GM19043 (cell line): ENCODE data around the gene FOXO6.

Experiments
- ATAC-seq: cut with Tn5 transposase; IDR thresholded peaks from one replicate; pipeline ENCODE4 v1.9.1; 2021; ENCODE audit warnings: low read depth; ENCODE audit not compliant: unreplicated experiment

FOXO6 gene

GRCh38 chr1:41419584-41420295 is 58.5 kb downstream of the FOXO6 start:
- ATAC-seq, result no peak

- ATAC-seq, result no peak
Measured at GRCh38 chr1:41420351-41420750, 59.1 kb downstream of the FOXO6 start.

DNA sequence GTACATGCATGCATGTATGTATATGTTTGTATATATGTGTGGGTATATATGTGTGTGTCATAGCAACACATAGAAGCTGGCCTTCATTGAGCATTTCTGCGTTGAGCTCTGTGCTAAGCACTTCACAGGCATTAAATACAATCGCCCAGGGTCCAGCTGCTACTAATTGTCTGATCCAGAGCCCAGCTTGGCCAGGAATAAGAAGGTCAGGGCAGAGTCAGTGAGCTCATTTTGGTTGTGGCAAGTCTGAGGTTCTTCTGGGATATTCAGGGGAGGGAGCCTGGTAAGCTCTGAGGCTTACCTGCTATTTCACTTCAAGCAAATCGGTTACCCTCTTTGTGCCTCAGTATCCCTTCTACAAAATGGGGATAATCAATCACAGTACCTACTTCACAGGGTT is 59.6 kb downstream of the FOXO6 start:
- no peak for ATAC-seq

DNA sequence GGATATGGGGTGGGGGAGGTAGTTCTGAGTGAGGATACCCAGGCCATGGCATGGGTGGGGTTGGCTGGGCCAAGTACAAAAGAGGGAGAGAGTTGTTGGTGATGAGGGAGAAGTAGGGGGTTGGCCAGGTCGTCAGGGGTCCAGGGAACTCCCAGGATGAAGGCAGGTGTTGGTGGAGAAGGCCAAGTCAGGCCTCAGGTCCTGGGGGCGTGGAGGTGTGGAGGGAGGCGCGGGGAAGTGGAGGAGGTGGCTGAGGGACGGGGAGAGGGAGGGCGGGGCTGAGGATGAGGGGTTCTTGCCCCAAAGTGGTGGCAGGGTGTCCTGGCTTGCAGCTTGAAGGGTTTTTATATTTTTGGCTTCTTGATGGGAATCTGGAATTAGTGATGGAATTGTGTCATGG is 61.1 kb downstream of the FOXO6 start:
- no peak for ATAC-seq

DNA sequence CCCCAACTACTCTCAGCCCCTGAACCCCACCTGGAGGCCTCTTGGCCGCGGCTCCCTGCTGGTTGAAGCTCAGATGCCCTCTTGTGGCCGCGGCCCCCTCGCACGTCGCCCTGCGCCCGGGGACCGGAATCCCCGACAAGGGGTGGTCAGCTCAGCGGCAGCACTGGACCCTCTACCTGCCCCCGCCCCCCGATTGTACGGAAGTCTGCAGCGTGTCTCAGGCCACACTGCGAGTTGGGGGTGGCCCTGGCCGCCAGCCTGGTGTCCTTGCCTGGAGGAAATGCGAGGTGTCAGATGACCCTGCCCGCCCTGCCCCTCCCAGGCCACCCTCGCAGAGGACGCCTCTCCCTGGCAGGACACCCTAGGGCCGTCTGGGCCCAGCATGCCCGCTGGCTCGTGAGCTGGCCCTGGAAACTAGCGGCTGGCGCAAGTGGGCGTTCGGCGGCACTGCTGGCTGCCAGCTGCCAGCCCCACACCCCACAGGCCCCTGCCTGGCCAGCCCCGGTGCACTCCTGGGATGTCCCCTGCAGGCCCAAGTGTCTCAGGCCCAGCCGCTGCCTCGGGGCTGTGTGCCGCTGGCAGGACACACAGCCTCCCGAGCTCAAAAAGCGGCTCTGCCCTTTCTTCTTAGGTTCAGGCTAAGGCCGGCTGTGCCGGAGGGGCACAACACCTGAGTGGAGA is 62.4 kb downstream of the FOXO6 start:
- ATAC-seq, result no peak

DNA sequence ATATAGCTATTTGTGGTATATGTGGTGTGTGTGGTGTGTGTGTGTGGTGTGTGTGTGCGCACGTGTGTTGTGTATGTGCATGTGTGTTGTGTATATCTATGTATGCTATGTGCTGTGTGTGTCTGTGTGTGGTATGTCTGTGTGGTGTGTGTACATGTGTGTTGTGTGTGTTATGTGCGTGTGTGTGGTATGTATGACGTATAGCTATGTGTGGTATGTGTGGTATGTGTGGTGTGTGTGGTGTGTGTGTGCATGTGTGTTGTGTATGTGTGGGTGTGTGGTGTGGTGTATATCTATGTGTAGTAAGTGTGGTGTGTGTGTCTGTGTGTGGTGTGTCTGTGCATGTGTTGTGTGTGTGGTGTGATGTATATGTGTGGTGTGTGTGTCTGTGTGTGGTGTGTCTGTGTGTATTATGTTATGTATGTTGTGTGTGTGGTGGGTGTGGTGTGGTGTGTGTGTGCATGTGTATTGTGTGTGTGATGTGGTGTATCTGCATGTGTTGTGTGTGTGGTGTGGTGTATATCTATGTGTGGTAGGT is 63.4 kb downstream of the FOXO6 start:
- no peak for ATAC-seq

GRCh38 chr1:41425369-41425768 is 64.1 kb downstream of the FOXO6 start:
- ATAC-seq, result no peak

- no peak for ATAC-seq
Measured at GRCh38 chr1:41426201-41426890, 65.1 kb downstream of the FOXO6 start.

DNA sequence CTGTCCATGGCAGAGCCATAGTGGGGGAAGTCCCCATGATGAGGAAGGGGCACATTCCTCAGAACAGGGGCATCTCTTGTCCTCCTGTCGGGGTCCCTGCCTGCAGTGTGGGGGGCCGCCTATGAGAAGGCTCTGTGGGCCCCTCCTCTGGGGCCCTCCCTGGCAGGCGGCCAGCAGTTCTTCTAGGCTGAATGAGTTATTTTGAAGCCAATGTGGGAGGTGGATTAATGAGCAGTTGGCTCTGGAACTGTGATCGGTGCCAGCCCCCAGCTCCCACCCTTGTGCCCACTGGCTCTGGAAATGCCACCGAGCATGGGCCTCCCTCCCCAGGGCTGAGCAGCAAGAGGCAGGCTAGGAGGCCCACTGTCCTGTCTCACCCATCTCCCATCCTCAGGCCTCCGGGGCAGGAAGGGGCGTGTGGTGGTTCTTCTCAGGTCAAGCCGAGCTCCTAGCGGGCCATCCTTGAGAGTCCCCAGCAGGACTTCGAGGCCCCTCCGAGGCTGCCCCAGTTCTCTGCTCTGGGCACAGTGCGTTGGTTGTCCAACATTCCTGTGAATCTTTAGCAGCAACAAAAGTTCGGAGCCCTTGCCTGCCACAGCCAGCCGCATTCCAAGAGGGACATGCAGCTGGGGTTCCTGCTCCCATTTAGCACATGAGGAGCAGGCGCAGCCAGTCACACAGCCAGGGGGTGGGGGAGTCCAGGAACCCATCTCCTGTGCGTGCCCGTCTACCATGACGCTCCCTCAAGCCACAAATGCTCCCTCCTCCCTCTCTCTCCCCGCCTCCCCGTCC is 66.1 kb downstream of the FOXO6 start:
- no peak for ATAC-seq

- ATAC-seq, result no peak
Measured at GRCh38 chr1:41427916-41428737, 66.9 kb downstream of the FOXO6 start.

DNA sequence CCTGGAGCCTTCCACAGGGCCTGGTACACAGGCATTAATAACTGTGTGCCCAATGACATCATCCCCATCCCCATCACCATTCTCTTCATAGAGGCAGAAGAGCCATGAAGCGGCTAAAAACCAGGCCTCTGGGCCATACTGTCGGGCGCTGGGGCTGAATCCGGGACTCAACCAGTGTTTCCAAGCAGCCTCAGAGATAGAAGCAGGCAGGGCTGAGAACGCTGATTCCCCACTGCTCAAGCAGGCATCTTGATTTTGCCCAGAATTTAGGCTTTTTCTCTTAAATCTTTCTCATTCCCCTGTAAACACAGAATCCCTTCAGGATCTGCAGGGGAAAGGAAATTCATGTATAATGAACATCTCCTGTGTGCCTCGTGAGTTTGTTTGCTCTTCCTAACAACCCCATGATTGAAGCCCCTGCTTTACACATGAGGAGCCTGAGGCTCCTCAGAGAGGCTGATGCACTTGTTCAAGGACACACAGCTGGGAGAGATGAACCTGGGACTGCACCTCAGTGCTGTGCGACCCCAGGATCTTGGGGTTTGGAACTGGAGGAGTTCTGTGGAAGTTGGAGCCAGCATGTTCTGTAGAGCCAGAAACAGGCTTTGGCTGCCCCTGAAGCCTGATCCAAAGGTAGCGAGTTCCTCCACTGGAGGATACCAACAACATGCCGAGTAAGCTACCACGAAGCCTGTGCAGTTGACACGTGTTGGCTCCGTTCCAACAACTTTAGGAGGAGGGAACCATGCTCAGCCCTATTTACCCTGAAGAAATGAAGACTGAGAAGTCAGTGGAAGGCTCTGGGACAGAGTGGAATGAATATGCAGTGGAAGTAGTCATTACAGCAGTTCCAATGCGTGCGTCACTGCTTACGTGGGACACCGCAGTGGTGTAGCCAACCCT is 67.8 kb downstream of the FOXO6 start:
- no peak for ATAC-seq

DNA sequence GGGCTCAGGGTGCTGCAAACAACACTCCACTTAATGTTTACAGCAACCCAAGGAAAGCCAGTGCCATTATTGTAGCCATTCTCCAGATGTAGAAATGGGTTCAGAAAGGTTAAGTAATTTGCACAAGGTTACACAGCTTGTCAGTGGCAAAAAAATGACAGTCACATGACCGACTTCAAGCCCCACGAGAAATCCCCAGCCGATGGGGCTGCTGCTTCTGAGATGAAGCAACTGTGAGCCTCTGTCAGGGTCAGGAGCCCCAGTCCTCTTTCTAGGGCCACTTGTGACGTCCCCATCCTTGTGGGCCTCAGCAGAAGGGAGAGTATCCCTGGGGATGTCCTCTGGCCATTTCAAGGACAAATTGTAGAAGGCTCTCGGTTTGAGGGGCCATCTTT is 68.4 kb downstream of the FOXO6 start:
- no peak for ATAC-seq

DNA sequence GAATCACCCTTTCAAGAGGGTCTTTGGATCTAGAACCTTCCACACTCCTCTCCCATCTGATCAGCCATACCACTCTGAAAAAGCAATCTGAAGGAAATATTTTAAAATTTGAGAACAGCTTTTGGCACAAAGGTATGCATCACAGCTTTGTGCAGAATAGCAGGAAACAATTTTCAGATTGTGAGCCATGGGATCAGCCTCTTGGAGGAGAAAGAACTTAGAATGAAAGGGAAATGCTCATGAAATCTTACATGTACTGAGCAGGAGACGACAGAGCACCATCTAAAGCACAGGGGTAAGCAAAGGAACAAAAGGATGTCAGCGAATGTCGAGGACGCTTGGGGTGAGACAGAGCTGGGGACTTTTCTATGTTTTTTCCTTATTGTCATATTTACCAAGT is 68.8 kb downstream of the FOXO6 start:
- no peak for ATAC-seq

GRCh38 chr1:41430582-41430981 is 69.3 kb downstream of the FOXO6 start:
- ATAC-seq, result no peak

DNA sequence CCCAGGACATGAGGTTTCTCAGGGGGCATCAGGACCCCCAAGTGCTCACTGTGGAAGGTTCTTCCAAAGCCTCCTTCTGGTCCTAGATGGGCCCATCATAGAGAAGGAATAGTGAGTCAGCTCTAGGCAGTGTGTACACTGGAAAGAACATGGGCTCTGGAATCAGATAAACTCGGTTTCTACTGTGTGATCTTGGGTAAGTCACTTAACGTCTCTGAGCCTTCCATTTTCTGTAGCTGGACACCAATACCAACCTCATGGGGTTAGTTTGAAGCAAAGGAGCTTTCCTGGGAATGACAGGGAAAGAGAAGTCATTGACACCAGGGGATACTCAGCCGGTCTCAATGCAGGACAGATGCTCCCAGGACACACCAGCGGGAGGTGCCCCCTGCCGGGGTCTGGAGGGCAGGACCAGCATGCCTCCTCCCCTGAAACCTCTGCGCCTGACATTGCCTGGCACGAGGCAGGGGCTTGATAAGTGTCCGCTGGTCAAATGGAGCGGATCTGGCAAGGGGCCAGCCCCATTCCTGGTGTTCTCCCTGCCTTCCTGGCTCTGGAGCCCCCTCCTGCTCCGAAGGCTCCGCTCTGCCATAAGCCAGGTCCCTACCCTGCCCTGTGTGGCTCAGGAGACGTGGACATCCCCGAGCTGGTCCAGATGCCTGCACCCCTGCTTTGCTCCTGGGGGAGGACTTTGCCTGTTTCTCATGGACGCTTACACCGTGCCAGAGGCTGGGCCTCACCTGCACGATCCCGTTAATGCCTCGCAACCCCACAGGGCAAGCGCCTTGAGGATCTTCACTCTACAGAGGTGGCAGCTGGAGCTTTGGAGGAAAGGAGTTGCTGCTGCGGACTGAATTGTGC is 70.5 kb downstream of the FOXO6 start:
- no peak for ATAC-seq
